Epithelial cell of proximal tubule (primary cell): Measurements from ENCODE around the gene ACD. TPM values are rescaled to one million over a fixed set of nuclear protein-coding genes. Genes with fewer than 3 reads are reported as not detected.

ENCODE experiments used
- DNase-seq: peaks from one replicate; pipeline ENCODE4 v3.0.0-alpha.2; 2011; ENCODE audit warnings: low read depth
- H3K4me3 ChIP-seq: 2 replicates; pipeline ENCODE4 v1.5.1; 2011; ENCODE audit warnings: low read depth, mild to moderate bottlenecking, low read length
- total RNA-seq: library from RNA; depleted of rRNA; stranded (reverse); fragments of >200 nt; gene quantifications from 2 replicates; pipeline ENCODE4 v1.2.3, GENCODE V29; 2015
- TF ChIP-seq, protein P1 (sequence below): conservative IDR thresholded peaks from 2 replicates; pipeline ENCODE4 v1.5.1; 2012; ENCODE audit warnings: low read depth, mild to moderate bottlenecking, low read length

ACD gene
- total RNA-seq, 1 donor from 2014 or later, result 71.6 TPM

DNA sequence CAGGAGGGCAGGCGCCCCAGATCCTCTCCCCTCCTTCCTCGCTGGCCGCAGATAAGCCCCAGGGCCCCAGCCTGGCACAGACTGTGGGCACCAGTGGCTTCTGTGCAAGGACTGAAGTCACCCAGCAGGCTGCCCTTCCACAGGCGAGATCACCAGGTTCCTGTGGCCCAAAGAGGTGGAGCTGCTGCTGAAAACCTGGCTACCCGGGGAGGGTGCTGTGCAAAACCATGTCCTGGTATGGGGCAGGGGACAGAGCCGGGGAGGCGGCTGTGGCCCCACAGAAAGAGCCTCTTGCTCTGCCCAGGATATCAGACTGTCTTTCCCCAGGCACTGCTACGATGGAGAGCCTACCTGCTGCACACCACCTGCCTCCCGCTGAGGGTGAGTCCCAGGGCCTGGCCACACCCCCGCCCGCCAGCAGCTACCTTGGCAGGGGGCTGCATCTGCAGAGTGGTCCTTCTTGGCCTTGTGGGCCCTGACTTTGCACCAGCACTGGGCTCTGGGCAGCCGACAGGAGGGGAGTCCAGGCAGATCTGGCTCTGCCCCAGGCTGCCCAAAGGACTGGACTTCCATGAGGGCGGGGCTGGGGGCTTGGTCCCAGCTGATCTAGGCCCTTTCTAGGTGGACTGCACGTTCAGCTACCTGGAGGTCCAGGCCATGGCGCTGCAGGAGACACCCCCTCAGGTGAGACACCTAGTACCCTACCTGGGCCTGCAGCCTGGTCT is 14.5 kb downstream of the ACD start:
- DNase-seq, result no peak
- H3K4me3 ChIP-seq, result no peak overlapping the region

DNA sequence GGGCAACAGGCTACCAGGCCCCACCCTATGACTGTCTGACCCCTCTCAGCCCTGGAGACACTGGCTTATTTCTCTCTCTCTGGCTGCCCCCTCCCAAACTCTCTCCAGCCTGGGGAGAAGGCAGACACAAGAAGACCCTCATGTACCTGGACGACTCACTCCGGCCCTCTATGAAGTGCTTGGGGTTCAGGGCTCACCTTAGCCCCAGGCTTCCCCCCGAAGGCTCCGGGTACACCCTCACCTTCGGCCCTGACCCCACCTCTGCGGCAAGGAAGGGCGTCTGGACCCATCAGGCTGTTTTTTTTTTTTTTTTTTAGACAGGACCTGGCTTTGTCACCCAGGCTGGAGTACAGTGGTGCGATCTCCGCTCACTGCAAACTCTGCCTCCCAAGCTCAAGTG is 16.0 kb downstream of the ACD start:
- no peak for DNase-seq
- TF ChIP-seq, protein P1, sequence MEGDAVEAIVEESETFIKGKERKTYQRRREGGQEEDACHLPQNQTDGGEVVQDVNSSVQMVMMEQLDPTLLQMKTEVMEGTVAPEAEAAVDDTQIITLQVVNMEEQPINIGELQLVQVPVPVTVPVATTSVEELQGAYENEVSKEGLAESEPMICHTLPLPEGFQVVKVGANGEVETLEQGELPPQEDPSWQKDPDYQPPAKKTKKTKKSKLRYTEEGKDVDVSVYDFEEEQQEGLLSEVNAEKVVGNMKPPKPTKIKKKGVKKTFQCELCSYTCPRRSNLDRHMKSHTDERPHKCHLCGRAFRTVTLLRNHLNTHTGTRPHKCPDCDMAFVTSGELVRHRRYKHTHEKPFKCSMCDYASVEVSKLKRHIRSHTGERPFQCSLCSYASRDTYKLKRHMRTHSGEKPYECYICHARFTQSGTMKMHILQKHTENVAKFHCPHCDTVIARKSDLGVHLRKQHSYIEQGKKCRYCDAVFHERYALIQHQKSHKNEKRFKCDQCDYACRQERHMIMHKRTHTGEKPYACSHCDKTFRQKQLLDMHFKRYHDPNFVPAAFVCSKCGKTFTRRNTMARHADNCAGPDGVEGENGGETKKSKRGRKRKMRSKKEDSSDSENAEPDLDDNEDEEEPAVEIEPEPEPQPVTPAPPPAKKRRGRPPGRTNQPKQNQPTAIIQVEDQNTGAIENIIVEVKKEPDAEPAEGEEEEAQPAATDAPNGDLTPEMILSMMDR, result no peak
- no peak overlapping the region for H3K4me3 ChIP-seq

More for the DNA sequence above, 14.5 kb downstream of the ACD start:
- TF ChIP-seq, protein P1, result no peak

DNA sequence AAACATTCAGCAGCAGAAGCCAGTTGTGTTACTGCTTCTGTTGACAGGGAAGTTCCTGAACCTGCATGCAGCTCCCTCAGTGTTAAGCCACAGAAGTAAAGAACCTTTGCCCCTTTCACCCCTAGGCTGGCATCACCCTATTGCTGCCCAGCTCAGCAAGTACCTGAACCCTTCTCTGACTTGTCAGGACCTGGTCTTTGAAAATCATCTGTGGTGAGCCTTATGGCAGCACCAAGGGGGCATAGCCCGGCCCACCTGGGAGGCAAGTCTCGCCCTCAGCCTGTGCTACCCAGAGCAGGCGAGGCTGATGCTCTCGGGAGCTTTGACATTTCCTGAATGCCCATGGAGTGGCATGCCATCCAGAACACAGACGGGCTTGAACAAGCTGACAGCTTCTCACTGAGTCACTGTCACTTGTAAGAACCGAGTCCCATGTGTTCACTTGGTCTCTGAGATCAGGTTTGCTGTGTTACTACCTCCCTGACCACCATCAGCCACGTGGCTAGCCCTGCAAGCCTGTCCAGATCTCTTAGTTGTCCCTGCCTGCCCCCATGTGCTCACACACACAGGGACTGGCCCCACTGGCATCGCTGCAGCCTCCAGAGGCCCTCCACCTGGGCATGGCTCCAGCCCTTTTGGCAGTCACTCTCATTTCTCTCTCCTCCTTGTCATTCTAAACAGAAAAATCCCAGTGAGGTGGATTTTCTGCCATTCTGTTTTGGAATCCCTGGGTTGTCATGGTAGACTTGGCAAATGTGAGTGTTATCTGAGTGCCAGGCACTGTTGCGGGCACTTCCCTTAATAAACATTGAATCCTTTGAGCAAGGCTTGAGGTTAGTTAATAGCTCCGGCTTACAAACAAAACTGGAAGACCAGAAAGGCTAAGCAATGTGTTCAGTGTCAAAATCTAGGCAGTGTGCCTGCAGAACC is 18.0 kb downstream of the ACD start:
- TF ChIP-seq, protein P1, result no peak
- no peak overlapping the region for H3K4me3 ChIP-seq
- no peak for DNase-seq

DNA sequence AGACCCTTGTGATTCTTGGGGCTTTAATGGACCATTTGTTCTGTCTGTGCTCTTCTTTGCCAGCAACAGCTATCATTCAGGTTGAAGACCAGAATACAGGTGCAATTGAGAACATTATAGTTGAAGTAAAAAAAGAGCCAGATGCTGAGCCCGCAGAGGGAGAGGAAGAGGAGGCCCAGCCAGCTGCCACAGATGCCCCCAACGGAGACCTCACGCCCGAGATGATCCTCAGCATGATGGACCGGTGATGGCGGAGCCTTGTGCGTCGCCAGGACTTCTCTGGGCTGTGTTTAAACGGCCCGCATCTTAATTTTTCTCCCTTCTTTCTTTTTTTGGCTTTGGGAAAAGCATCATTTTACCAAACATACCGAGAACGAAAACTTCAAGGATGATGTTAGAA is 22.4 kb downstream of the ACD start:
- H3K4me3 ChIP-seq, result no peak overlapping the region
- no peak for DNase-seq
- TF ChIP-seq, protein P1, result no peak

DNA sequence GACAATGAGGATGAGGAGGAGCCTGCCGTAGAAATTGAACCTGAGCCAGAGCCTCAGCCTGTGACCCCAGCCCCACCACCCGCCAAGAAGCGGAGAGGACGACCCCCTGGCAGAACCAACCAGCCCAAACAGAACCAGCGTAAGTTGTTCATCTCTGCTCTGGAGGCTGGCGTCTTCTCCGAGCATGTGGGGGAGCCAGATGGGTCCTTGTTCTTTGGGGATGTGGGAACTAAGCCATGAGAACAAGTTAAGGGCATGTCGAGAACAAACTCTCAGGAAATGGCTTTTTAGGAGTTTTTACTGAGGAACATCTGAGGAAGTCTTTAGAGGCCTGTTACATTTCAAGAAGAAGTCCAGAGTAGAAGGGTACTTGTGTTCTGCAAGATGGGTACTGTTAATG is 23.3 kb downstream of the ACD start:
- no peak for DNase-seq
- TF ChIP-seq, protein P1, result no peak
- H3K4me3 ChIP-seq, result no peak overlapping the region

DNA sequence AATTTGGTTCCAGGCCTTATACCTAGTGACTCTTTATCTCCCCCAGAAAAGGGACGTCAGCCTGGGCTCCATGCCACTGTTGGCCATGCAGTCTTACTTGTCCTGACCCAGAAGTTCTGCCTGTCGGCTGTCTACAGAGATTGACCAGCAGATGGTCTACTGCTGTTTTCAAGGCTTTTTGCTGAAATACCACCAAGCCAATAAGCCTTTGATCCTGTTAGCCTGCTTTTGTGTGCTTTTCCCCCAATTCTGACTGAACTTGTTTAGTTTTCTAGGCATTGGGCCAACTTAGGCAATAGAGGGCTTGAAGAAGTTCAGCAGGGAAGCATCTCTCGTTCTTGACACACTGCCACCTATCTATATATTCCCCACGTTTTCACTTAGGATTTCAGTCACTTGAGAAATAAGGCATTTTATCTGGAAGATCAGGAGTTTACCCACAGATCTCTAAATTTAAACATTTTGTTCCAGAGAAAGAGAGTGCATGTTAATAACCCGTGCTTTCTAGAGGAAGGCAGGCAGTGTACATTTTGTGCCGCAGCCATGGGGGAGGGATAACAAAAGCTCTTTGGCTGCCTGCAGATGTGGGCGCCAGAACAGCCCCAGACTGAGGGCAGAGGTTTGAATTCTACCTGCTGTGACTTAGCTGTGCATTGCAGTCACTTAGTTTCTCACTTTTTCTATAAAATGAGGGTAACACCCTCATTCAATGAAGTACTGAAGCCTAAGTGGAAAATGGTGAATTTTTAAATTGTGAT is 27.5 kb downstream of the ACD start:
- DNase-seq, result no peak
- TF ChIP-seq, protein P1, result no peak
- H3K4me3 ChIP-seq, result no peak overlapping the region
